GM10847 (cell line): Measurements from ENCODE around the gene RRP12.

Experiments
- POLR2A ChIP-seq: IDR thresholded peaks from 2 replicates; pipeline ENCODE4 v1.6.1; 2011; ENCODE audit not compliant: insufficient read length; ENCODE audit errors: extremely low read depth

Gene RRP12

GRCh38 chr10:97384156-97384555 is 17.0 kb downstream of the RRP12 start:
- no peak for TF ChIP-seq POLR2A

GRCh38 chr10:97383159-97383558 is 18.0 kb downstream of the RRP12 start:
- no peak for TF ChIP-seq POLR2A

- TF ChIP-seq POLR2A, result no peak
Observed at GRCh38 chr10:97381626-97382025, 19.5 kb downstream of the RRP12 start.

- TF ChIP-seq POLR2A, result no peak
Observed at GRCh38 chr10:97380516-97380915, 20.6 kb downstream of the RRP12 start.

GRCh38 chr10:97378933-97379921 is 21.9 kb downstream of the RRP12 start:
- no peak for TF ChIP-seq POLR2A

GRCh38 chr10:97376413-97376812 is 24.7 kb downstream of the RRP12 start:
- no peak for TF ChIP-seq POLR2A

GRCh38 chr10:97373456-97373855 is 27.7 kb downstream of the RRP12 start:
- TF ChIP-seq POLR2A, result no peak

GRCh38 chr10:97372233-97372875 is 28.8 kb downstream of the RRP12 start:
- no peak for TF ChIP-seq POLR2A

- no peak for TF ChIP-seq POLR2A
Observed at GRCh38 chr10:97371696-97372095, 29.4 kb downstream of the RRP12 start.

- TF ChIP-seq POLR2A, result no peak
Observed at GRCh38 chr10:97367126-97367649, 34.0 kb downstream of the RRP12 start.

GRCh38 chr10:97366572-97366971 is 34.6 kb downstream of the RRP12 start:
- no peak for TF ChIP-seq POLR2A

GRCh38 chr10:97365761-97366351 is 35.3 kb downstream of the RRP12 start:
- TF ChIP-seq POLR2A, result no peak

- TF ChIP-seq POLR2A, result no peak
Observed at GRCh38 chr10:97363071-97363470, 38.1 kb downstream of the RRP12 start.

GRCh38 chr10:97362310-97363033 is 38.7 kb downstream of the RRP12 start:
- TF ChIP-seq POLR2A, result no peak

GRCh38 chr10:97361537-97361901 is 39.6 kb downstream of the RRP12 start:
- TF ChIP-seq POLR2A, result no peak

GRCh38 chr10:97360705-97361536 is 40.2 kb downstream of the RRP12 start:
- TF ChIP-seq POLR2A, result no peak
